Stimulated activated CD4-positive, alpha-beta T cell treated with anti-CD3 and anti-CD28 coated beads, TNF-alpha, amount 100 ng/mL, for 48 hours (primary cell): ENCODE results near the gene ZNF132.
"Not testable (repeated sequence)": the region's sequence is repeated elsewhere in the genome, so short reads cannot be mapped to it uniquely, and the experiment has no call there.

Experiments
- DNase-seq, 3 donors: peaks; one replicate each; pipeline ENCODE4 v3.0.0-alpha.2; 2020; ENCODE audit warnings: low read depth in 3 of 3

ZNF132 gene

GRCh38 chr19:58468216-58468839, 28.4 kb upstream of the ZNF132 start:
- no peak for DNase-seq

- peak; percentile 93 to 98 (median 96) for DNase-seq
Observed at GRCh38 chr19:58466760-58467589, 27.0 kb upstream of the ZNF132 start, which contains the start of gene ZNF324. Gene ZNF324 (plus strand): TSS chr19:58467080. CDS start chr19:58469186, 2,106 bp downstream.

GRCh38 chr19:58466089-58466759, 26.3 kb upstream of the ZNF132 start:
- DNase-seq = no peak

- no peak for DNase-seq
Observed at GRCh38 chr19:58460039-58460438, 20.1 kb upstream of the ZNF132 start.

- no peak for DNase-seq
Observed at GRCh38 chr19:58456111-58456510, 16.2 kb upstream of the ZNF132 start.

GRCh38 chr19:58455306-58455705, 15.4 kb upstream of the ZNF132 start:
- DNase-seq = no peak

- DNase-seq = no peak
Observed at GRCh38 chr19:58453743-58454142, 13.8 kb upstream of the ZNF132 start.

GRCh38 chr19:58451358-58452101, 11.6 kb upstream of the ZNF132 start, which contains the start of gene ZNF324B:
Gene ZNF324B (plus strand): TSS chr19:58451622. CDS start chr19:58453702, 2,080 bp downstream.
- DNase-seq = peak; percentile 90 to 92 (median 91)

GRCh38 chr19:58450856-58451357, 11.0 kb upstream of the ZNF132 start:
- DNase-seq = no peak

GRCh38 chr19:58449980-58450379, 10.0 kb upstream of the ZNF132 start:
- not testable (repeated sequence) for DNase-seq

- not testable (repeated sequence) for DNase-seq
Observed at GRCh38 chr19:58448860-58449259, 8.9 kb upstream of the ZNF132 start.

GRCh38 chr19:58442986-58443385, 3.0 kb upstream of the ZNF132 start:
- DNase-seq = not testable (repeated sequence)

- no peak for DNase-seq
Observed at GRCh38 chr19:58440556-58440955, 603 bp upstream of the ZNF132 start.

- DNase-seq = no peak
Observed at GRCh38 chr19:58434217-58434616, 5.7 kb downstream of the ZNF132 start.

- DNase-seq = no peak
Observed at GRCh38 chr19:58429745-58430144, 10.2 kb downstream of the ZNF132 start.

GRCh38 chr19:58428617-58429016, 11.3 kb downstream of the ZNF132 start:
- DNase-seq = no peak

GRCh38 chr19:58417071-58417470, 22.9 kb downstream of the ZNF132 start:
- DNase-seq = no peak

GRCh38 chr19:58416604-58417003, 23.3 kb downstream of the ZNF132 start:
- no peak for DNase-seq

GRCh38 chr19:58409010-58409790, 30.8 kb downstream of the ZNF132 start:
- DNase-seq = no peak

GRCh38 chr19:58408152-58409009, 31.6 kb downstream of the ZNF132 start, which contains the start of gene ZNF584:
Gene ZNF584 (plus strand): TSS chr19:58408649. CDS start chr19:58409148, 499 bp downstream.
- DNase-seq = peak; percentile 90 to 92 (median 91)
